GM18868 (cell line): Measurements from ENCODE around the gene ITPA.
"Not testable (repeated sequence)": the region's sequence is repeated elsewhere in the genome, so short reads cannot be mapped to it uniquely, and the experiment has no call there.

ENCODE experiments used
- ATAC-seq: cut with Tn5 transposase; IDR thresholded peaks from one replicate; pipeline ENCODE4 v1.9.1; 2021; ENCODE audit warnings: mild to moderate bottlenecking, moderate library complexity; ENCODE audit not compliant: unreplicated experiment

ITPA gene

DNA sequence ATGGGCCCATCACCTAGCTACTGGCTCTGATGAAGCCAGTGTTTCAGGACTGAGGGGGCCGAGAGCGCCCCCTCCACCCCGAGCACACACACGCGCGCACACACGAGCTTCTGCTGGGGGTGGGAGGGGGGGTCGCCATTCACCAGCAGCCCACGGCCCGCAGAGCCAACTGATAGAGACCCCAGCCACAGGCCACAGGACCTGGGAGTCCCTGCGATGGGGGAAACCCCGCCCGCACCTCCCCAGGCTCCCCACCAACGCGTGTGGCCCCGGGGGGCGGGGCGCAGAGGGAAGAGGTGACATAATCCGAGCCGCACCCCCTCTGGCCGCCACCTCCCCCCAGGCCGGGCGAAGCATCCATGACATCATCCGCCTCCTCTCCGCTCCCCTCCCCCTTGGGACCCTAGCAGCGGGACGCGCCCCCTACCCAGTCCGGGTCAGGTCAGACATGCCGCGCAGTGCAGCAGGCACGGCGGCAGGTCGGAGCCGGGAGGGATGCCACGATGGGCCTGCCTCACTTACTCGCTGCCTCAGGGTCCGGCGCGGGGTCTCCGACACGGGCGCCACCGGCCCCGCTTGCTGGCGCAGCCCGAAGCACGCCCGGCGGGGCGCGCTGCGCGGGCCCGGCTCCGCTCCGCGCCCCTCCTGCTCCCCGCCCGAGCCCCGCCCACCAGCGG is 36.2 kb upstream of the ITPA start, which contains the start of gene LZTS3:
TSS of gene LZTS3 (minus strand) at position 617 of the 677 bp plus-strand sequence. CDS start 6,386 bp downstream, outside the sequence.
- ATAC-seq = peak; percentile 88

GRCh38 chr20:3173610-3174441 is 35.5 kb upstream of the ITPA start:
- no peak for ATAC-seq

GRCh38 chr20:3174442-3175261 is 34.6 kb upstream of the ITPA start:
- no peak for ATAC-seq

DNA sequence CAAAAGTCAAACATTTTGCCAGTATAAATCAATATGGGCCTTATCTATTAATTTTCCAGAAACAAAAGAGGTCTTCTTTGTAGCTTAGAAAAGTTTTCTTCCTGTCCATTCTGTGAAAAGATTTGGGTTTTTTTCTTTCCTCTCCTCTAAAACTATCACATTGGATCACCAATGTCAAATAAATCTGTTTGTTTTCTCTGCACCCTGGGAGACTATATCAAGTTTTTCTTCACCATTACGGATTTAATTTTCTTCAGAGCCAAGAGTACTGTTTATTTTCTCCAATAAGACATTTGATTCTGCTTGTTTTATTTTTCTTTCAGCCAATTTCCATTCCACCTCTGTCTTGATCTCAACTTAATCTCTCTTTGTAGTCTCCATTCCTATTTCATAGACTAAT is 34.0 kb upstream of the ITPA start:
- no peak for ATAC-seq

- no peak for ATAC-seq
Observed at GRCh38 chr20:3177746-3178485, 31.4 kb upstream of the ITPA start.

GRCh38 chr20:3180319-3180718 is 29.0 kb upstream of the ITPA start:
- no peak for ATAC-seq

- no peak for ATAC-seq
Observed at GRCh38 chr20:3181270-3181669, 28.0 kb upstream of the ITPA start.

DNA sequence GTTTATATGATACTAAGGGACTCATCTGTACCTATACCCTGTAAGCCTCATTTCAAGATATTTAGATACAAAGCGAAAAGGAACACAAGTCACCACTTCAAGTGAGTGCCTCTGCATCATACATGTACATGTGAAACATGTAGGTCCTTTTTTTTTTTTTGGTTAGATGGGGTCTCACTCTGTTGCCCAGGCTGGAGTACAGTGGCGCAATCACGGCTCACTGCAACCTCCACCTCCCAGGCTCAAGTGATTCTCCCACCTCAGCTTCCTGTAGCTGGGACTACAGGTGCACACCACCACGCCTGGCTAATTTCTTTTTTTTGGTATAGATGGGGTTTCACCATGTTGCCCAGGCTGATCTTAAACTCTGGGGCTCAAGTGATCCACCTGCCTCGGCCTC is 26.9 kb upstream of the ITPA start:
- not testable (repeated sequence) for ATAC-seq

DNA sequence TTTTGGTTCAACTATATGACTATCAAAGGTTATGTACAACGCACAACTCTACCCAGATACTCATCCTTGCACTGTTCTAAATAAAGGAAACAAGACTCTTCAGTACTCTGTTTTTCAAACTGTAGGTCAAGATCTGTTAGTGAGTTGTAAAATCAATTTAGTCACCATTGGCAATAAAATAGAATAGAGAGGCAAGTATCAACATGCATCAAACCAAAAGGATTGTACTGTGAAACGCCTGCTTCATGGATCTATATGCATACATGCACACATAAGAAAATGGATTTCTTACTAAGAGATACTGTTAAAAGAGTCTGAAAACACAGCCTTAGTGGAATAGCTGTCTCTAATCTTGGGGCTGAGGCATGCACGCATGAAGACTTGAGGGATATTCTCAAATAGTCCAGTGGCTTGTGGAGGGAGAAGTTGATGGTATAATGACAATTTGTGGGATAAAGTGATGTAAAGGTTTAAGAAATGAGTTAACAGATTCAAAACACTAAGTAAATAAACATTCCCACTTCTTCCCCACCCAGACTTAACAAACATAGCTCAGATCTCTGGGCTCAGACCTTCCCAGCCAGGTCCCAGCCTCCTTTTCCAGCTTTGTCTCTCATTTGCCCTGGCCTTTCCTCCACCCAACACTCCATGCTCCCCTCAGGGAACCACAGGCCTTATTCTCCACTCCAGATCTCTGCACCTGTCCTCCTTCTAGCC is 25.2 kb upstream of the ITPA start:
- no peak for ATAC-seq

DNA sequence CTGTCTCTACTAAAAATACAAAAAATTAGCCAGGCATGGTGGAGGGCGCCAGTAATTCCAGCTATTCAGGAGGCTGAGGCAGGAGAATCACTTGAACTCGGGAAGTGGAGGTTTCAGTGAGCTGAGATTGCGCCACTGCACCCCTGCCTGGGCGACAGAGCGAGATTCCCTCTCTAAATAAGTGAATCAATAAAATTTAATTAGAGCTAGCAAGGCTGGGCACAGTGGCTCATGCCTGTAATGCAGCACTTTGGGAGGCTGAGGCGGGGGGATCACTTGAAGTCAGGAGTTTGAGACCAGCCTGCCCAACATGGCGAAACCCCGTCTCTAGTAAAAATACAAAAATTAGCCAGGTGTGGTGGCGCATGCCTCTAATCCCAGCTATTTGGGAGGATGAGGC is 21.4 kb upstream of the ITPA start:
- ATAC-seq = not testable (repeated sequence)

DNA sequence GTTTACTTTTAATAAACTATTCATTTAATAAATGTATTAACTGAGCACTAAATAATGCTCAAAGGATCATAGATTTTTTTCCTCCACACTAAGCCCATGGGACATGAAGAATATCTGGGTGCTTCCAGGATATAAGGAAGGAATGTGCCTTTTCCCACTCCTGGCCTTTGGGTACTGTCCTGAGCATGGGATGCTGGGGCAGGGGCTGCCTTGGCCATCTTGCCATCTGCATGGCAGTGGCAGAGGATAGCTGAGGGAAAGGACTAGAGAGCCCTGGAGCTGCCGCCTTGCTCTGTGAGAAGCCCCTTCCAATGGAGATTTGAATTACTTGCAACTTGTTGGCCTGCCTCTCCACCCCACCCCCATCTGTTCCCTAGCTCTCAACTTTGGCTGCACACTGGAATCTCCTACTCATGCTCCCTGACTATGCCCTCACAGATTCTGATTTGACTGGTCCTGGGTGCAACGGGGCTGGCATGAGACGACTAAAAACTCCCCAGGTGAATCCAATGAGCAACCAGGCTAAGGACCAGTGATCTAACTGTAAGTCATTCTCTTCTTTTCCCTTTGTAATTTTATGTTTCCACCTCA is 20.4 kb upstream of the ITPA start:
- ATAC-seq = no peak

- ATAC-seq = no peak
Observed at GRCh38 chr20:3189561-3190131, 19.7 kb upstream of the ITPA start.

DNA sequence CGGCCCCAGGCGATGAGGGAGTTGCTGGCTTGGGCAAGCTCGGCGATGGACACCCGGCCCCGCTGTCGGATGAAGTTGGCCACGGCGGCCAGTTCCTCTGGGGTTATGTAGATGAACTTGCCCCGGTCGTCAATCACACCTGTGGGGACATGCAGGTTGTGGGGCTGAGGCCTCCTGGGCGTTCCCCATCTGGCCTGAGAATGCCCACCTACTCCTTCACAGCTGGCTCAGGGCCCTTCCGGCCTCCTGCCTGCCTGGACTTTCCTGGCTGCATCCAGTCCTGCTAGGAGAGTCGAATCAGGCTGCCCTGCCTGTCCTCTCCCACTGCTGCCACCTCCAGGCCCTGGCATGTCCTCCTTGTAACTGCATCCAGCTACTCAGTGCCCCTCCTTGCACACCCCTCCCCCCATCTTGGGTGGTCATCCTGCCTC is 18.6 kb upstream of the ITPA start:
- ATAC-seq = no peak

GRCh38 chr20:3192226-3193015 is 16.9 kb upstream of the ITPA start:
- ATAC-seq = no peak

DNA sequence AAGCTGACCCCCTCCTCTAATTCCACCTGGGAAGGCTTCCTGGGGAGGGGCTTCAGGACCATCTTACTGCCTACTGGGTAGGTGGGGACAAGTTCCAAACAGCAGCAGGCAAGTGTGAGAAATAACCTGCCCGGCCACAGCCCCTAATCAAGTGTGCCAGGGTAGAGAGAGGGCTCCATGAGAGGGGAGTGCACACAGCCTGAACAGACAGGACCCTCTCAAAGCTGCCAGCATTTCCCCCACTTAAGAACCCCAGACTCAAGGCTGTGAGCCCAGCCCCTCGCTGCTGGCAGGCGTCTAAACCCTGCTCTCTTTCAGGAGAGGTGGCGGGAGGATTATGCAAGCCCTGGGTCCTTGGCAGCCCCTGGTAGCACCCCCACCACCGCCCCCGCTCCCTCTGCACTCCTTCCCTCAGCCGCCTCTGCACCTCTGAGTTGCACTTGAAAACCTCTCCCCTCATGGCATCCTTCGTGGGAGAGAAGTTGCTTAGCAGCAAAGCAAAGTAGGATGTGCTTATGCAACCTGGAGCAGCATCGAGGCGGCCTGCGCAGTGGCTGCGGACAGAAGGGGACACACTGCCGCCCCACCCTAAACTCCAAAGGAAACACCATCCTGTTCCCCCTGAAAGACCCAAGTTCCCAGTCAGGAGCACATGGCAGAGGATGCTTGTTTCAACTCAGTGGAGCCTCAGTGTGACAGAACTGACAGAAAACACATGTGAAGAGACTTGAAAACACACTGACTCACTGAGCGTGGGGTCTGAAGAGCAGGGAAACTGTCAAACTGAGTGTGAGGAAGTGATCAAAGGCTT is 15.3 kb upstream of the ITPA start:
- ATAC-seq = no peak

DNA sequence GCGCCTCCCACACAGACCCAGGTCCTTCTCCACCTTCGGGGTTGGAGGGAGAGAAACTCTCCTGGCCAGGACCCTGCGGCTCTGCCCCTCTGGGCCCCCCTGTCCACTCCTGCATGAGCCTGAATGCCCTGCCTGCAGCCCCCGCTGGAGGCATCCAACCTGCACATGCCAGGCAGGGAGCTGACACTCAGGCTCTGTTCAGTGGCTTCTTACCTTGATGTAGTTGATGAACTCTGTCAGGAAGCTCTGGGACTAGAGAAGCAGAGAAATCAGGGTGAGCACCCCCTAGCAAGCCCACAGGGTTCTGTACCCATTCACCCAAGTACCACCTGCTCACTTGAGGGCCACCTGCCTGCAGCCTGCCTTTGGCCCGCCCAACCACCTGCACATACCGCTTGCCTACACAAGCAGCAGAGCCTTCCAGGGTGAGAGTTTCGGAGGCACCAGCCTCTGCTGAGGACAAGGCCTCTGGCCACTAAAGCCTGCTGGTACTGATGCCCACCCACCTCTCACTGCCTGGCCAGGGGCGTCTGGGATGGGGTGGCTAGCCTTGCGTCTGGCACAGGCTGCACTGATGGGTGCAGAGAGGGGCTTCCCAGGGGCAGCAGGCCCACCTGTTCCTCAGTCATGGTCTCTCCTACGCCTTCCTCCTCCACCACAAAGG is 14.5 kb upstream of the ITPA start:
- no peak for ATAC-seq

- no peak for ATAC-seq
Observed at GRCh38 chr20:3195590-3196237, 13.6 kb upstream of the ITPA start.
